Activated naive CD4-positive, alpha-beta T cell (primary cell): ENCODE results near the gene CD93.

Experiments
- DNase-seq, 4 experiments: peaks; one replicate each; lab custom pipeline; 2025; lab: John Stamatoyannopoulos, UW

Gene CD93

DNA sequence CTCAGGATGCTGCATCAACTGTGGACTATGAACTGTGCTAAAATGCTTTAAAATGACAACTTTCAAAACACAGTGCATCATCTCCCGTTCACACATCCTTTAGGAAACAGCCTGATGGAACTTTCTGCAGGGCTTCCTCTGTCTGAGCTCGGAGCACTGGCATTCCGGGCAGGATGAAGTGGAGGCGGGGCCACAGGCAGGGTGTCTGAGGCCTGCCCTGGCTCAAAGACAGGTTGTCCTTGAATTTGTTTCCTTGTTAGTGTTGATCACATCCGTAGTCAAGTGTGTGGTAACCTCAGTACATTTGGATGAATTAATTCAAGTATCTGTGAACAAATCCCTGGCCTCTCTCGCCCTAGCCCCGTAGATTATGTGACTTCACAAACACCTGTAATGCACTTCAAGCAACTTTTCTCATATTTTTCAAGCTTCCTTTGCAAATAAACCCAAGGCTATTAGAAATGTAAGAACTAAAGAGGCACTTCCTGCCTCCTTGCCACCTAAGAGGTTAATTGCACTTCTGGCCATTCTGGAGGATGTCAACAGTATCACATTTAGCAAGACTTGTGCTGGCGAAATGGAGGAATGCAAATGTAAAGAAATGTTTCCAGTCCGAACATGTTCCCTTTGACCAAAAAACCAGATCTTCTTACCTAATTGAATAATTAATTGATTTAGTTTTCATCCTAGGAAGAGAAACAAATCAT, 3.1 kb downstream of the CD93 start:
- no peak for DNase-seq

DNA sequence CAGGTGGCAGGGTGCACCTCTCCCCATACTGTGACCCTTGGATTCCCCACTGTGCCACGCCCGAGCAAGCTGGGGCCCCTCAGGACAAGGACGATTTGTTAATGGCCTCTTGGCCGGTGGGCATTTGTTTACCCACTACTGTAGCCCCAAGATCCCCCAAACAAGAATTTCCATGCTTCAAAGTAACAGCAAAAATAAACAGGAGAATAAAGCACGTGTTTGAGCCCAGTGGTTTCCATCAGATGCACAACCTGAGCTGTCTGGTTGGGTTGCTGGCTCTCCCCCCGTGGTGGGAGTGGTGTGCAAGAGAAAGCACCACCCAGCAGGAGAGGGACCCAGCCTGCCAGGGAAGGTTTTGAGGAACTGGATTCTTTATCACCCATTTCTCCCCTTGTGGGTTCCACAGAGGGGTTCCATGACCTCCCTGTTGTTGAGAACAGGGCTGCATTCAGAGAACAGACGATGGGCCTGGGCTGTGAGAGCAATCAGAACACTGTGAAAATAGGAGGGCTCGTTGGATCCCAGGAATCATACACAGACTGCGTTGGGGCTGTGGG, 4.8 kb downstream of the CD93 start:
- DNase-seq, result no peak

DNA sequence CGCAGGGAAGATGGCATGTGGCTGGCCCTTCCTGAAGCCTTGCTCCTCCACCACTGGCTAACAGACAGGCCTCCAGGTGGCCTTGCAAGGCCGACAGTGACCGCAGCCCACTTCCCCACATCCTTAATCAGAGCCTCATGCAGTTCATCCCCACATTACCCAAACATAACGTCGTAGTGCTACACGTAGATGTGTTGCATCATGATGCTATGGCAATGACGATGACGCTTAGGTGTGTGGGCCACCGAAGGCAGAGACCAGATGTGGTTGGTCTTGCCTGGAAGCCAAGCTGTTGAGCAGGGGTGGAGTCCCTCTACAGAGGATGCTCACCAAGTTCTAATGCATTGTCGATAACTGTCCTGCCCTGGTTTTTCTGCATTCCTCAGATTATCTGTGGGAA, 5.6 kb downstream of the CD93 start:
- no peak for DNase-seq

DNA sequence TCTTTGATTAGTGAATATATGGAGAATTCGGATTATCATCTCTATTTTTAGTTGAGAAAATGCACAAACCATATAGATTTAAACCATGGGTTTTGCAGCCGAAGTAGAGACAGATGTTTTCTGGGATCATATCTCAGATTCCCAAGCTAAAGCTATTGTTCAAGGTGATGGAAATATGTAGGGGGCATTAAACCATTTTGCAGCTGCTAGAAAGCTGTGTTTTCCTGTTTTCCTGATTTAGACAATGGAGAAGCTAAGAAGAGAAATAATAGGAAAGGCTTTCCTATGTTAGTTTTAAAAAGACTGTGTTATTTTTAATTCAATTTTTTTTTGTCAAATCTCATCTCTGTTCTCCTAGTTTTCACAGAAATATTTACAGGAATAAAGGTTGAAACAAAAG, 6.2 kb downstream of the CD93 start:
- no peak for DNase-seq

DNA sequence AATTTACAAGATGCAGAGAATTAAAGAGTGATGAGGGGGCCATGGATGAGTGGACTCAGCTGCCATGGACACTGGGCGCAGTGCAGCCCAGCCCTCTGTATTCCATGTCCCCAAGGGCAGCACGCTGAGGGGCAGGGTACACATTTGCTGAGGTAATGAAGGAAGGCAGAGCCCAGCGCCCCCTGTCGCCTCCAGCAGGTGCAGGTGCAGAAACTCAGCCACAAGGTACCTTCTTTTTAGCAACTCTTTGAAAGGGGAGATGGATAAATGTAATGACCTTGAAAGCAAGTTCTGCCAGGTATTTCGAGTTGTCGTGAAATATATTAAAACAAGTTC, 7.1 kb downstream of the CD93 start:
- no peak for DNase-seq

DNA sequence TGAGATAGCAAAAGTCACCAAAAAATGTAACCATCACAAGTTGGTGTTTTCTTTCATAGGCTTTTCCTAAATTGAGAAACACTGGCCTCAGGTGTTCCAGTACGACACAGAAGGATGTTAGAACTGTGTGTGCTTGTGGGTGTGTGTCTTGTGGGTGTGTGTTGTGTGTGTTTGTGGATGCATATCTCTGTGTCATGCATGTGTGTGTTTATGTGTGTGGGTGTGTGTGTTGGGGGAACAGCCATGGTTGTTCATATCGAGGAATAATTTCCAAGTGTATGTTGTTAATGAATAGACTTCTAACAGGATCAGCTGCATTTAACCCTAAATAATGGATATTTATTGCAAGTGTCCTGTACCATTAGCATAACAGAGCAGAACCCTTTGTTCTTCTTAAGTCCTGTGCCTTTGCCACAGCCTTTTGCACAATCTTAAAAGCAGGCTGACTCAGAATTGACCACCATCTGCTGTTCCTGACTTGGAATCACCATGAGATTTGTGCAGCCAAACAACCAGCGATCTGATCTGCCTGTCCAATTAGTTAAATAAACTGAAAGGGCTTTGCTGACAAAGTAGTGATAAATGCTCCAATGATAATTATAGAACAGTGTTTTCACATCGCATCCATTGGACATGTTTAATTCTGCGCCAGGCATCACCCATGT, 7.6 kb downstream of the CD93 start:
- DNase-seq, result no peak

DNA sequence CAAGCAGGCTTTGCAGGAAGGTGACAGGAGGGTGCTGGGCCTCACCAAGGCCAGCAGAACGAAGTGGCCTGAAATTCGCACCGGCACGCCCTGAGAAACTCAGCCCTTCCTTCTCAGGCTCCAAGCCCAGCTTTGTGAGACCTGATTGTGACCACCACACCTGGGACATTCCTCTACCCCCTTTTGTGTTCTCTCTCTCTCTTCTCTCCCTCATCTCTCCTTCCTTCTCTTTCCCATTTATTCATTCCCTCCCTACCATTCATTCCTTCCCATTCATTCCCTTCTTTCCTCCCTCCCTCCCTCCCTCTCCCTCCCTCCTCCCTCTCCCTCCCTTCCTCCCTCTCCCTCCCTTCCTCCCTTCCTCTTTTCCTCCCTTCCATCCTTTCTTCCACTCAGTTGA, 8.8 kb downstream of the CD93 start:
- DNase-seq, result no peak

DNA sequence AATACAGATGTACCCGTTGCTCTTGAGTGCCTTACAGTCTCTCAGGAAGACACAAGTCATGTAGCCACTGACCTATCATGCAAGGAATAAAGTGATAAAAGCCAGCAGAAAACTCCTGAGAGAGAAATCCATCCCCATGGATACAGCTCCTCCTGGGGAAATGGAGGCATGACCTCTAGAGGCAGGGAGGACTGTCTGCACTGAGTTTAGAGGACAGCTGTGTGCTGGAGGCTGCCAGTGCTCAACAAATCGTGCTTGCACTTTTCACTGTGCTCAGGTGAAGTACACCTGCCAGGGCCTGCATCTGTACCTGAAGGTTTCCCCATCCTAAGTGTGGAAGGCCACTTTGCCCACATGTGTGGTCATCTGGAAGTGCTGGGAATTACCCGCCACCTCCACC, 12.1 kb downstream of the CD93 start:
- DNase-seq, result no peak

DNA sequence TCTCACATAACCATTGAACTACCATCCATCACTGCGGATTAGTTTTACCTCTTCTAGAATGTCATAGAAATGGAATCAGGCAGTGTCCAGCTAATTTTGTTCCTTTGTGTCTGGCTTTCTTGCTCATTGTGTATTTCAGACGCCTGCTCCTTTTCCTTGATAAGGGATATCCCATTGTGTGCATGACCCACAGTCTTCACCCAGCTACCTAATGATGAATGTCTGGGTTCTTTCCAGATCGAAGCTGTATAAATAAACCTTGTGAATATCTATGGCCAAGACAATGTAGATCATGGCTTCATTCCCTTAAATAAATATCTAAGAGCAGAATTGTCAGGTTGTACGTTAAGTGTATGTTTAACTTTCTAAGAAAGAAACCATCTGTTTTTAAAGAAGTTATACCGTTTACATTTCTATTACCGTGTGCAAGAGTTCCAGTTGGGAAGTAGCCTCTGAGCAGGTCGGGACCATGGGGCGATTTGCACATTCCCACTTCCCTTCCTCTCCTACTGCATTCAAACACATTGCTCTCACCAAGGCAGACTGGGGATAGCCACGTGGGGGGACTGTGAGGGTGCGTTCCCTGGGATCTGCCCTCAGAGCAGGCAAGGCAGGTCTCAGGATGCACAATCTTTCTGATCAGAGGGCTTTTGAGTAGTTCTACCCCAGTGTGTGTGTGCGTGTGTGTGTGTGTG, 13.1 kb downstream of the CD93 start:
- no peak for DNase-seq

DNA sequence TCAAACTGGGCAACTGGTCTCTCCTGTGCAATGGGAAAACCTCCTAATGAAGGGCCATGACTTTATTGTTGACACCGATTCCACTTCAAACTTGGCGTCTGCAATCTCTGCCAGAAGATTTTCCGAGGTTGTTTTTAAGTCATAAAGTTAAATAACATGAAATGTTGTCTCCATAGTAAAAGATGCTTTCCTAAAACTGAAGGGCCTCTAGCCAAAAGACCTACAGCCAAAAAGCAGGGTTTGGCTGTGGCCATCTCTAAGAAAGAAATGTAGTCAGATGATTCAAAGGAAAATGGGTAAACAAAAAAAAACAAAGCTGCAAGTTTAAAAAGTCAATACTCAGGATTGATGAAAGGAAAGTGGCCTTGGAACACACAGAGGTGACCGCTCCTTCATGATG, 14.1 kb downstream of the CD93 start:
- no peak for DNase-seq

DNA sequence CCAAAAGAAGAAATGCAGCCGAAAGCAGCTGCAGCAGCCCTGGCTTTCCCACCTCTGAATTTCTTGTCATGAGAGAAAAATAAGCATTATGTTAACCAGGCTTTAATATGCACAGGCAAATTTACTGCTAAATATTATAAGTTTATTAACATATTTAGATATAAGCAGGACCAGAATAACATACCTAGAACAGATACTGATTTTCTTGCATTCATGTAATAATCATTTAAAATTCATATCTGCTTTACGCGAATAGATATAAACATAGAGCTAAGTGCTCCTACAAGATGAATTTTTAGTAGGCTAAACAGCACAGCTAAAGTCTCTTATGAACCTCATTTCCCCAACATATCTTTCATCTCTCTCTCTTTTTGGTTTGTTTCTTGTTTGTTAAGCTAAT, 14.7 kb downstream of the CD93 start:
- no peak for DNase-seq

DNA sequence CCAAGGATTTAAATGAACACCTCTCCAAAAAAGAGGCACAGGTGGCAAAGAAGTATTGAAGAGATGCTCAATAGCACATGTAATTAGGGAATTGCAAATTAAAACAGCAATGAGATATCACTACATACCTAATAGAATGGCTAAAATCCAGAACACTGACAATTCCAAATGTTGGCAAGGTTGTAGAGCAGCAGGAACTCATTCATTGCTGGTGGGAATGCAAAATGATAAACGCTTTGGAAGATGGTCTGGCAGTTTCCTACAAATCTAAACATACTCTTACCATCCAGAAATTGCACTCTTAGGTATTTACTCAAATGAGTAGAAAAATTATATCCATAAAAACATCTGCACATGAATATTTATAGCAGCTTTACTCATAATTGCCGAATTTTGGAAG, 17.0 kb downstream of the CD93 start:
- DNase-seq, result no peak

DNA sequence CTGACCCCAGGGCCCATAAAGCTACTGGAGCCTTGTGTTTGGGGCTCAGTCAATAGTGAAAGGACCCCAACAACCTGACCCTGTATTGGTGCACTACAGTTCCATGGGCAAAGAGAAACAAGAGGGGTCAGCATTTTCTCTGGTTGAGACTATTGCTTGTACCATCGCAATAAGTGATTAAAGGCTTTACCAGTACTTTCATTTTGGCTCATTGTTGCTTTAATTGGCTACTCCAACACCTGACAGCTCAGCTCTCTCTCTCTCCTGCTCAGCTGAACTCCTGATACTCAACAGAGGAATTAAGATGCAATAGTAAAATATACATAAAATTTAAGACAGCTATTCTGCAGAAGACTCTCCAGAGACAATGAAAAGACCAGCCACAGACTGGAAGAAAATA, 17.8 kb downstream of the CD93 start:
- no peak for DNase-seq

DNA sequence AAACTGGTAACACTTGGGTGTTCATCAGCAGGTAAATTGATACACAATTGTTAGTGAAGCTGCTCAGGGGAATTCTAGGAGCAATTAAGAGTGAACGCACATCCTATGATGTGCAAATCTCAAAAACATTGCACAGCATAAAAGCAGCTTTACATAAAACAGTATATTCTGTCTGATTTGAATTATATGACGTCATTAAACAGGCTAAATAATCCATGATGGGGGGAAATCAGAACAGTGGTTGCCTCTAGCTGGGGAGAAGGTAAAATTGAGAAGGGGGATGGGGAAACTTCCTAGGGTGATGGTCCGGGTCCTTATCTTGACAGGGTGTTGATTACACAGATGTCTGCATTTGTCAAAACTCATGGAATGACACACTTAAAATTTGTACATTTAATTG, 19.4 kb downstream of the CD93 start:
- no peak for DNase-seq

DNA sequence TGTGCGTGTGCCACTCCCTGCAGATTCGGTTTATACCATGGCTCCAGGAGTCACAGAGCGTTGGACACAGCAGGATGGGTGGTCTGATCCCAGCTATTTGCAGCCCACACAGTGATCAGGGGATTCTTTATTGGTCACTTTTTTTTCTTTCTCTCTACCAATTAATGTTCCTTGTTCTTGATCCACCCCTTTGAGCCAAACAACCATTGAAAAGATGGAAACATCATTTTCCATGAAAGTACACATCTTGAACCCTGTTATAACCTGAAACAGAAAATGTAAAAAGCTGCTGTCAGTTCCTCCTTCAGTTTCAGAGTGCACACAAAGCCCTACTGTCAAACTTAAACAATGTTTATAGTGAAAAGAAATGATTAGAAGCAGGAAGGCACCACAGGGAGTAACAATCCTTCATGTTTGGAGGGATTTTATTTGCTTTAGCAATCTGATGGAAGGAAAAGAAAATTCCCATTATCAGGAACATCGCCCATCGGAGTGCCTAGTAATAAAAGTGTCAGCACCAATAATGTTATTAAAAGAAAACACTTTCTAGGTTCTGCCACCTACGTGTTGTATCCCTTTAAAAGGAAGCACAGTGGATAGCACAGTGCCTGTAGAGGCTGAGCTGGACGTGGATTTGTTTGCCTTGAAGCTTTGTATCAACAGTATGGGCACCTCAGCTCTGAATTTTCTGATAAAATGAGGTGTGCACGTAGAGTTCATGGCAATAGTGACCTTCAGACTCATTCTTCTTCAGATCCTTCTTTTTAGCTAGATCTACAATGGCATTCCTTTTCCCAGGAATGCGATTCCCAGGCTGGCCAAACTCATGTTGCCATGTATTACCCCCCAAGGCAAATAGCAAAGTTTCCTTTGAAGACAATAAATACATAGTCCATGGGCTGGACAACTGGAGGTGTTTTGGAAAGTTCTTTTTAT, 20.6 kb downstream of the CD93 start:
- DNase-seq, result no peak

DNA sequence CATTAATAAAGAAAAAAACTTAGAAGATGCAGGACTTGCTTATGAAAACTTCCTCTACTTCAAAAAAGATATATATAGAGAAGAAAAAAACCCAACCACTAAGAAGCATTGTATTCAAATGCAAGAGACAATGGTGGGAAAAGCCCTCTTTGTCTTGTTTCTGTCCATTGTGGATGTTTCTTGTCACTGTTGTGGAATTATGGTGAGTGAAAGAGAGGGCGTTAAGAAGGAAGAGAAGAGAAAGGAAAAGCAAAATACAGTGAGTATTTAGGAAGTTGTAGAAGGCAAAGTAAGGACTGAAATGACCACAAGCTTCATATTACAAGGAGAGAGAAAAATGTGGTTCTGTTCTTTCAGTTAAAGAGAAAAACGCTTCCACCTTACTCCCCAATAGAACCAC, 22.5 kb downstream of the CD93 start:
- no peak for DNase-seq

DNA sequence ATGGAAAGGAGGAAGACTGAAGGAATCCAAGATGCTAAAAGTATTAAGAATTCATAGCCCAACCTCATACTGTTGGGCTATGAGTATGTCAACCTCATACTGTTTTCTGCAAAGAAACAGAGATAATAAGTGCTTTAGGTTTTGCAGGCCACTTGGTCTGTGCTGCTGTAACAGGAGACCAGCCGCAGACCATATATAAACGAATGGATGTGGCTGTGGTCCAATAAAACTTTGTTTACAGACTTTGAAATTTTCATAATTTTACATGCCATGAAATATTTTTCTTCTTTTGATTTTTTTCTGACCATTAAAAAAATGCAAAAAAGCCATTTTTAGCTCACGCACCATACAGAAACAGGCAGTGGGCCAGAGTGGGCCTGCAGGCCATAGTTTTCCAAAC, 23.0 kb downstream of the CD93 start:
- no peak for DNase-seq

DNA sequence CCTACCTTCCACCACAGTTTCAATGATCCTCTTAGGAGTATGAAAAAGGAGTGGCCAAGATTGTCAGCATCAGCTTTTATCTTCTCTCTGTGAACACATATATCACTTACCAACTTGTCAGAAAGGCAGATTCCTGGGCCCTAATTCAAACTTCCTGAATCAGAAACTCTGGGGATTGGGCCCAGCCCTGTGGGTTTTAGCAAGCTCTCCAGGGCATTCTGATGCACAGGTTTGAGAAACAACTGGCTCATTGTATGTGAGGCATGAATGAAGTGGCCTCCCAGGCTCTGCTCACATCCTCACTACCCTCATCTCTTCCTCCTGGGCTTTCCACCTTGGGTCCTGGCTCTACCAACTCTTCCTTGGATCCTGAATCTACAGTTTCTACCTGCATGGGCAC, 23.5 kb downstream of the CD93 start:
- no peak for DNase-seq

DNA sequence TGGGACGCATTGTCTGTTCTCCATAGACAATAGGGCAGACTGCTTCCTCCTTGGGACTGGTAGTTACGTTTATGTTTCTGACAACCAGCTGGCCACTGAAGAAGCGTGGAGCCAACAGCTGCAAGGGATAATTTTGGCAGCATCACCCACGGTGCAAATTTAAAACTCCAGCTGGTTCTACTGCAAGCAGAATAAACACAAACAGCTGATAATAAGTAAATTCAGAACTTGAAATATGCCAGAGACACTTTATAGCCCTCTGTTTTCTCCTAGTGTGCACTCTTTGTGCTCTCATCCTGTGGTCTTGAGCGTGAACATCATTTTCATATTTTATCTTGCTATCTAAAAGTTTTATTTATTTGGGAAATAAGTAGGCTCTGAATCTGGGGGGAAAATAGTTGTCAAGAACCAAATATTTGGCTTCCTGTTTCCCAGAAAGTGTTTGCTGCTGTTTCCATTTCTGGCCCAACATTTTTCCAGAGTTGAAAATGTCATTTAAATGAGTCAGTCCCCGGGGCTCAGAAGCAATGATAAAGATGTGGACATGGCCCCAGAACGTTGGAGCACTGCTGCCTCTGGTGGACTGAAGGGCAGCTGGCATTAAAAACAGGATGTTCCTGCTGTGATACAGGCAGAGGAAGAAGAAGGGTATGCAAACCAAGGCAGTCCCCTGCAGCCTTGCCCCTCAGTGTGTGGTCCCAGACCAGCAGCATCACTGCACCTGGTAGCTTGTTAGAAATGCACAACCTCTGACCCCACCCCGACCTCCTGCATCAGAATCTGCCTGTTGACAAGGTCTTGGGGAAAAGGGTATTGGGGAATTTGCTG, 24.2 kb downstream of the CD93 start:
- DNase-seq, result no peak

DNA sequence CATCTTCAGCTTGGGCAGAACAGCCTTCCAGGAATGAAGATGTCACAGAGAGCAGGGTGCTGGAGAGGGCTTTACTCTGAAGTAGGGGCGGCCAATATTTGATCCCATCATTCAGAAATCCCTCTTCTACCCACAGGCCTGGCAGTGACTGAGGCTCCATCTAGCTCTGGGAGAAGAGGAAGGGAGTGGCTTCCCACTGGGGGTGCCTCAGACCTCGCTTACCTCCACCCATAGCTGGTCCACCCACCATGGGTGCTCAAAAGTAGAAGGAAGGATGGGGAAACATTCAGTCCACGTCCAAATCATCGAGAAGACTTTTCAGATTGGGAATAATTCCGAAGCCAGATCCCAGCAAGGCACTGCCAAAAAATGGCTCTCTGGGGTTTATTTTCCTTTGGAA, 24.9 kb downstream of the CD93 start:
- no peak for DNase-seq

DNA sequence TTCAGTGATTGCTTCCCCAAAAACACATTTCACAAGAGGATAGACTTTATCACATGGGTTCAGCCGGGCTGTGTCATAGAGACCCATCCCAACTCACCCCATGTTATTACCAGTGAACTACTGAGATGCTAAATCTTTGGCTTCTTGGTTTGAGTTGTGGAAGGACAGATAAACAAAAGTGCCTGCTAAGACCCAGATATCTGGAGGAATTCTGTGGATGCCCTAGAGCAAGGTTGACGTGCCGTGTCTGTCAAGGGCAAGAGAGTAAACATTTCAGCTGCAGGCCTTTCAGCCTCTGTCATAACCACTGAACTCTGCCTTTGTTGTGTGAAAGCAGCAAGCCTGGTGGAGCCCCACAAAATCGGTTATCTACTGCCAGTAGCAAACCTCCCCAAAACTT, 25.5 kb downstream of the CD93 start:
- no peak for DNase-seq
